PC-3 (cell line): Measurements from ENCODE around the gene ESYT2.

ENCODE experiments used
- CTCF ChIP-seq: fragments of 300-600 bp; sonication (generic); conservative IDR thresholded peaks from 2 replicates; pipeline ENCODE4 v1.5.1; 2017; ENCODE audit warnings: antibody characterized with exemption, low read depth, mild to moderate bottlenecking, low read length
- EZH2 ChIP-seq: fragments of 300-600 bp; sonication (generic); IDR thresholded peaks from one replicate; pipeline ENCODE4 v1.6.1; 2017; ENCODE audit warnings: antibody characterized with exemption, mild to moderate bottlenecking, low read length; ENCODE audit not compliant: unreplicated experiment

GRCh38 chr7:158730383-158731346 lies 98.6 kb downstream of the ESYT2 start:
- TF ChIP-seq CTCF (no peak), EZH2 (no peak)
